Uterus (tissue), 2 donors: Measurements from ENCODE around the gene PTPRN2.

ENCODE experiments used
- POLR2A ChIP-seq, 2 donors: fragments of 450-650 bp; IDR thresholded peaks; one replicate each; pipeline ENCODE4 v1.6.1; 2016; ENCODE audit warnings: antibody characterized with exemption in 2 of 2, mild to moderate bottlenecking in 1 of 2, moderate library complexity in 1 of 2
- TF ChIP-seq, protein P1 (sequence below), 4 experiments: fragments of 200-600 bp in 2 of 4; fragments of 450-650 bp in 2 of 4; sonication (generic) in 2 of 4; IDR thresholded peaks; one replicate each; pipeline ENCODE4 v1.5.1; 2016 to 2019; ENCODE audit warnings: antibody characterized with exemption in 4 of 4, mild to moderate bottlenecking in 2 of 4, moderate library complexity in 1 of 4

DNA sequence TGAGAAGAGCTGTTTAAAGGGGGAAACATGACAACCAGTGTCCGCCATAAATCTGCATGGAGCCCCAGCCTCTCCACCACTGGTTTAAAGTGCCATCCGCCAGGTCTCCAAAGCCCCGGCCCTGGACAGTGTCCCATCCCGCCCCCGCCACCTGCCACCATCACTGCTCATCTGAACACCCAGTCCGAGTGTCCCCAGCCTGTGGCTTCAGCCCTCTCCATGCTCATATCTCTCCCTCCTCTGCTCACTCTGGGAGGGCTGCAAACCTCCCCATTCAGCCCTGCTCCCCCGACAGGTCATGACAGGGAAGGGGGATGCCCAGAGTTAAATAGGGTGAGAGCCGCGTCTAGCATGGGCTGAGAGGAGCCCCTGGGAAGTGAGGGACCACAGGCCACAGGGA, 984.6 kb downstream of the PTPRN2 start:
- TF ChIP-seq, protein P1, sequence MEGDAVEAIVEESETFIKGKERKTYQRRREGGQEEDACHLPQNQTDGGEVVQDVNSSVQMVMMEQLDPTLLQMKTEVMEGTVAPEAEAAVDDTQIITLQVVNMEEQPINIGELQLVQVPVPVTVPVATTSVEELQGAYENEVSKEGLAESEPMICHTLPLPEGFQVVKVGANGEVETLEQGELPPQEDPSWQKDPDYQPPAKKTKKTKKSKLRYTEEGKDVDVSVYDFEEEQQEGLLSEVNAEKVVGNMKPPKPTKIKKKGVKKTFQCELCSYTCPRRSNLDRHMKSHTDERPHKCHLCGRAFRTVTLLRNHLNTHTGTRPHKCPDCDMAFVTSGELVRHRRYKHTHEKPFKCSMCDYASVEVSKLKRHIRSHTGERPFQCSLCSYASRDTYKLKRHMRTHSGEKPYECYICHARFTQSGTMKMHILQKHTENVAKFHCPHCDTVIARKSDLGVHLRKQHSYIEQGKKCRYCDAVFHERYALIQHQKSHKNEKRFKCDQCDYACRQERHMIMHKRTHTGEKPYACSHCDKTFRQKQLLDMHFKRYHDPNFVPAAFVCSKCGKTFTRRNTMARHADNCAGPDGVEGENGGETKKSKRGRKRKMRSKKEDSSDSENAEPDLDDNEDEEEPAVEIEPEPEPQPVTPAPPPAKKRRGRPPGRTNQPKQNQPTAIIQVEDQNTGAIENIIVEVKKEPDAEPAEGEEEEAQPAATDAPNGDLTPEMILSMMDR (IDR thresholded peaks at IDR 0.05) = no peak
- TF ChIP-seq POLR2A (IDR thresholded peaks at IDR 0.05) = no peak
